Epithelial cell of proximal tubule (primary cell): ENCODE results near the gene EMILIN2. TPM values are rescaled to one million over a fixed set of nuclear protein-coding genes. Genes with fewer than 3 reads are reported as not detected.

ENCODE experiments used
- DNase-seq: peaks from one replicate; pipeline ENCODE4 v3.0.0-alpha.2; 2011; ENCODE audit warnings: low read depth
- H3K4me3 ChIP-seq: 2 replicates; pipeline ENCODE4 v1.5.1; 2011; ENCODE audit warnings: low read depth, mild to moderate bottlenecking, low read length
- CTCF ChIP-seq: conservative IDR thresholded peaks from 2 replicates; pipeline ENCODE4 v1.5.1; 2012; ENCODE audit warnings: low read depth, mild to moderate bottlenecking, low read length
- total RNA-seq: library from RNA; depleted of rRNA; stranded (reverse); fragments of >200 nt; gene quantifications from 2 replicates; pipeline ENCODE4 v1.2.3, GENCODE V29; 2015

EMILIN2 gene
- total RNA-seq, 1 donor from 2014 or later, result 13.2 TPM

- no peak overlapping the region for H3K4me3 ChIP-seq
- TF ChIP-seq CTCF, result no peak
- DNase-seq, result no peak
Measured at GRCh38 chr18:2869207-2869606, 22.4 kb downstream of the EMILIN2 start.

GRCh38 chr18:2871111-2871720 is 24.4 kb downstream of the EMILIN2 start:
- TF ChIP-seq CTCF, result no peak
- DNase-seq, result no peak
- H3K4me3 ChIP-seq, result no peak overlapping the region

GRCh38 chr18:2872095-2872494 is 25.3 kb downstream of the EMILIN2 start:
- H3K4me3 ChIP-seq, result no peak overlapping the region
- TF ChIP-seq CTCF, result no peak
- DNase-seq, result no peak

- TF ChIP-seq CTCF, result no peak
- H3K4me3 ChIP-seq, result no peak overlapping the region
- no peak for DNase-seq
Measured at GRCh38 chr18:2874765-2875164, 28.0 kb downstream of the EMILIN2 start.

- no peak for TF ChIP-seq CTCF
- H3K4me3 ChIP-seq, result no peak overlapping the region
- DNase-seq, result no peak
Measured at GRCh38 chr18:2878656-2879330, 32.0 kb downstream of the EMILIN2 start.

GRCh38 chr18:2879889-2880288 is 33.1 kb downstream of the EMILIN2 start:
- no peak for TF ChIP-seq CTCF
- no peak overlapping the region for H3K4me3 ChIP-seq

GRCh38 chr18:2880473-2880872 is 33.7 kb downstream of the EMILIN2 start:
- no peak for DNase-seq
- H3K4me3 ChIP-seq, result no peak overlapping the region
- no peak for TF ChIP-seq CTCF

More at GRCh38 chr18:2879889-2880288, 33.1 kb downstream of the EMILIN2 start:
- DNase-seq, result no peak
